Activated CD4-positive, alpha-beta T cell treated with anti-CD3 and anti-CD28 coated beads, Interleukin-2, Interleukin-4, amounts not matched to agents 100 ng/mL and 50 ng/mL, durations not matched to agents 16 hours and 8 hours (primary cell): ENCODE measurements around the gene ARHGAP29.

Experiments
- DNase-seq: peaks from one replicate; pipeline ENCODE4 v3.0.0-alpha.2; 2020; ENCODE audit warnings: low spot score

ARHGAP29 gene

GRCh38 chr1:94236013-94236491 is 1.3 kb downstream of the ARHGAP29 start:
- no peak for DNase-seq

GRCh38 chr1:94235189-94236012 is 2.0 kb downstream of the ARHGAP29 start:
- DNase-seq = no peak

- DNase-seq = no peak
These were observed 2.8 kb downstream of the ARHGAP29 start for GRCh38 chr1:94234615-94235014.

- DNase-seq = no peak
These were observed 5.6 kb downstream of the ARHGAP29 start for GRCh38 chr1:94231746-94232145.

- DNase-seq = no peak
These were observed 6.5 kb downstream of the ARHGAP29 start for GRCh38 chr1:94230920-94231319.

- DNase-seq = no peak
These were observed 8.6 kb downstream of the ARHGAP29 start for GRCh38 chr1:94228640-94229375.

GRCh38 chr1:94227624-94228023 is 9.8 kb downstream of the ARHGAP29 start:
- no peak for DNase-seq

- no peak for DNase-seq
These were observed 11.5 kb downstream of the ARHGAP29 start for GRCh38 chr1:94225845-94226244.

- no peak for DNase-seq
These were observed 19.1 kb downstream of the ARHGAP29 start for GRCh38 chr1:94218332-94218731.

GRCh38 chr1:94215955-94216354 is 21.4 kb downstream of the ARHGAP29 start:
- DNase-seq = no peak

GRCh38 chr1:94209982-94210381 is 27.4 kb downstream of the ARHGAP29 start:
- no peak for DNase-seq

- no peak for DNase-seq
These were observed 28.0 kb downstream of the ARHGAP29 start for GRCh38 chr1:94209425-94209824.

- DNase-seq = no peak
These were observed 29.7 kb downstream of the ARHGAP29 start for GRCh38 chr1:94207695-94208094.

- no peak for DNase-seq
These were observed 31.7 kb downstream of the ARHGAP29 start for GRCh38 chr1:94205639-94206038.

GRCh38 chr1:94202241-94202640 is 35.1 kb downstream of the ARHGAP29 start:
- DNase-seq = no peak

- DNase-seq = no peak
These were observed 38.0 kb downstream of the ARHGAP29 start for GRCh38 chr1:94199398-94199797.

GRCh38 chr1:94194079-94194865 is 43.1 kb downstream of the ARHGAP29 start:
- no peak for DNase-seq

GRCh38 chr1:94193128-94193527 is 44.3 kb downstream of the ARHGAP29 start:
- DNase-seq = no peak

GRCh38 chr1:94191216-94191615 is 46.2 kb downstream of the ARHGAP29 start:
- DNase-seq = no peak

- no peak for DNase-seq
These were observed 50.4 kb downstream of the ARHGAP29 start for GRCh38 chr1:94186946-94187345.

GRCh38 chr1:94183197-94183815 is 54.1 kb downstream of the ARHGAP29 start:
- no peak for DNase-seq

GRCh38 chr1:94182191-94182590 is 55.2 kb downstream of the ARHGAP29 start:
- DNase-seq = no peak
